ENCODE measurements around the gene LGALS9.

The LGALS9 gene

GRCh38 chr17:27659683-27660082 lies 28.7 kb downstream of the LGALS9 start:
- no peaks in the 10 kb centered on the region for H3K27me3 ChIP-seq (ENCODE audit: insufficient read depth, low read length)
- no peaks in the 10 kb centered on the region for H3F3A ChIP-seq (ENCODE audit: insufficient read depth, low read length)
- H2AFZ ChIP-seq (ENCODE audit: low read length) = no peak overlapping the region
- no peak overlapping the region for H3K4me3 ChIP-seq (ENCODE audit: low read depth, low read length, poor library complexity, severe bottlenecking)
- H3K27ac ChIP-seq (ENCODE audit: low read depth, low read length, poor library complexity, severe bottlenecking) = no peak overlapping the region
- no peak overlapping the region for H3K4me2 ChIP-seq (ENCODE audit: low read length)
- no peaks in the 10 kb centered on the region for H3K9me2 ChIP-seq (ENCODE audit: low read depth, low read length)
- TF ChIP-seq EZH2 (IDR thresholded peaks at IDR 0.05; ENCODE audit: borderline replicate concordance, low read length) (no peak), CTCF (IDR thresholded peaks at IDR 0.05; ENCODE audit: low read length) (no peak)
- H3K4me1 ChIP-seq (ENCODE audit: insufficient read depth, low read length, severe bottlenecking) = no peaks in the 10 kb centered on the region
- no peaks in the 10 kb centered on the region for H3K79me2 ChIP-seq (ENCODE audit: insufficient read depth, low read length)
- no peaks in the 10 kb centered on the region for H3K36me3 ChIP-seq (ENCODE audit: insufficient read depth, low read length)
- no peaks in the 10 kb centered on the region for H3K9me3 ChIP-seq (ENCODE audit: low read length)
- no peak overlapping the region for H3K9ac ChIP-seq (ENCODE audit: low read length)
- H4K20me1 ChIP-seq (ENCODE audit: insufficient read depth, low read length) = no peaks in the 10 kb centered on the region

DNA sequence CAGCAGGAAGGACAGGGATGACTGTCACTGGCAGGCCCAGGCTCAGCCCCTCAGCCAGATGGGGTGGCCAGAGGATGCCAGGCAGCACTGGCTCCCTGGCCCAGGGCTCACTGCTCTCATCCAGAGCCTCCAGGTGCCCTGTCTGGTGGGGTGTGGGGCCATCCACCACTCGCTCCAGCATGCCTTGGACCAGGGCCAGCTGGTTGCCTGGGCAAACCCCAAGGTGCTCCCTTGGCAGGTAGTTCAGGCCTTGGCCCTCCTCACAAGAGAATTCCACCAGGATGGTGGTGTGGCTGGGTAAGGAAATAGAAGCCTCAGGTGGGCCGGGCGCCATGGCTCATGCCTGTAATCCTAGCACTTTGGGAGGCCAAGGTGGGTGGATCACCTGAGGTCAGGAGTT lies 29.4 kb downstream of the LGALS9 start:
- no peak overlapping the region for H3K27ac ChIP-seq (ENCODE audit: low read depth, low read length, poor library complexity, severe bottlenecking)
- H3K9me2 ChIP-seq (ENCODE audit: low read depth, low read length) = no peaks in the 10 kb centered on the region
- no peaks in the 10 kb centered on the region for H3K79me2 ChIP-seq (ENCODE audit: insufficient read depth, low read length)
- no peaks in the 10 kb centered on the region for H3K27me3 ChIP-seq (ENCODE audit: insufficient read depth, low read length)
- no peaks in the 10 kb centered on the region for H4K20me1 ChIP-seq (ENCODE audit: insufficient read depth, low read length)
- H3K36me3 ChIP-seq (ENCODE audit: insufficient read depth, low read length) = no peaks in the 10 kb centered on the region
- H3K4me2 ChIP-seq (ENCODE audit: low read length) = no peak overlapping the region
- H3K9me3 ChIP-seq (ENCODE audit: low read length) = no peaks in the 10 kb centered on the region
- no peak overlapping the region for H3K9ac ChIP-seq (ENCODE audit: low read length)
- no peaks in the 10 kb centered on the region for H3F3A ChIP-seq (ENCODE audit: insufficient read depth, low read length)
- TF ChIP-seq EZH2 (IDR thresholded peaks at IDR 0.05; ENCODE audit: borderline replicate concordance, low read length) (no peak), CTCF (IDR thresholded peaks at IDR 0.05; ENCODE audit: low read length) (no peak)
- H3K4me1 ChIP-seq (ENCODE audit: insufficient read depth, low read length, severe bottlenecking) = no peaks in the 10 kb centered on the region
- no peak overlapping the region for H3K4me3 ChIP-seq (ENCODE audit: low read depth, low read length, poor library complexity, severe bottlenecking)
- no peak overlapping the region for H2AFZ ChIP-seq (ENCODE audit: low read length)

GRCh38 chr17:27663936-27664605 lies 33.1 kb downstream of the LGALS9 start:
- Histone ChIP-seq H4K20me1 (ENCODE audit: insufficient read depth, low read length) (no peaks in the 10 kb centered on the region), H3K79me2 (ENCODE audit: insufficient read depth, low read length) (no peaks in the 10 kb centered on the region), H3K4me3 (ENCODE audit: low read depth, low read length, poor library complexity, severe bottlenecking) (no peak overlapping the region), H3K9me3 (ENCODE audit: low read length) (no peaks in the 10 kb centered on the region), H3K4me1 (ENCODE audit: insufficient read depth, low read length, severe bottlenecking) (no peaks in the 10 kb centered on the region), H3K27me3 (ENCODE audit: insufficient read depth, low read length) (no peaks in the 10 kb centered on the region), H2AFZ (ENCODE audit: low read length) (no peak overlapping the region), H3K9ac (ENCODE audit: low read length) (no peak overlapping the region), H3K36me3 (ENCODE audit: insufficient read depth, low read length) (no peaks in the 10 kb centered on the region), H3K4me2 (ENCODE audit: low read length) (no peak overlapping the region), H3K27ac (ENCODE audit: low read depth, low read length, poor library complexity, severe bottlenecking) (no peak overlapping the region), H3K9me2 (ENCODE audit: low read depth, low read length) (no peaks in the 10 kb centered on the region), H3F3A (ENCODE audit: insufficient read depth, low read length) (no peaks in the 10 kb centered on the region)
- TF ChIP-seq EZH2 (IDR thresholded peaks at IDR 0.05; ENCODE audit: borderline replicate concordance, low read length) = no peak
- no peak for TF ChIP-seq CTCF (IDR thresholded peaks at IDR 0.05; ENCODE audit: low read length)
